GM12878 (cell line): ENCODE results near the gene TCP1. TPM values are rescaled to one million over a fixed set of nuclear protein-coding genes. Genes with fewer than 3 reads are reported as not detected.

Source experiments
- ATAC-seq: fragments of 200-7000 bp; cut with Tn5 transposase; 3 replicates; pipeline ENCODE4 v1.9.1; 2020; ENCODE audit warnings: mild to moderate bottlenecking, moderate library complexity
- BruUV-seq: library from RNA; stranded (reverse); fragments of 400-500 nt; replicated peaks from 2 replicates; lab custom pipeline; 2021; lab: Mats Ljungman, UMichigan
- CTCF ChIA-PET: fragments of 300-600 bp; sonication (Branson Sonifier 250); formaldehyde crosslinking; extraction: SDS; loops from one replicate; lab custom pipeline; 2021; ENCODE audit warnings: inconsistent platforms; lab: Yijun Ruan, JAX
- POLR2A ChIA-PET: fragments of 350-600 bp; formaldehyde crosslinking; extraction: SDS; loops from one replicate; lab custom pipeline; 2021; ENCODE audit warnings: inconsistent platforms; lab: Charles Lee
- RAD21 ChIA-PET: fragments of 300-600 bp; sonication (Branson Sonifier 250); formaldehyde crosslinking; loops from one replicate; lab custom pipeline; 2023; ENCODE audit warnings: antibody characterized with exemption; ENCODE audit not compliant: unreplicated experiment; lab: Charles Lee
- SMC1A ChIA-PET: fragments of 300-600 bp; sonication (Branson Sonifier 250); formaldehyde crosslinking; loops from one replicate; lab custom pipeline; 2023; ENCODE audit not compliant: unreplicated experiment, uncharacterized antibody; lab: Charles Lee
- DNase-seq: peaks from one replicate; pipeline ENCODE4 v3.0.0-alpha.2; 2011; ENCODE audit warnings: low read depth, low spot score
- FAIRE-seq: peaks from 3 replicates; lab custom pipeline; 2011; peaks lifted over from hg19 to GRCh38; lab: Jason Lieb, UNC
- H2AFZ ChIP-seq: 2 replicates; pipeline ENCODE4 v1.6.0; 2011; ENCODE audit warnings: low read depth, low read length, control low read depth; ENCODE audit not compliant: control insufficient read depth
- H3K27ac ChIP-seq: 2 replicates; pipeline ENCODE4 v1.5.1; 2011; ENCODE audit warnings: control low read depth; ENCODE audit not compliant: control insufficient read depth, insufficient read depth
- H3K27me3 ChIP-seq, 2 experiments: replicated peaks in 1 of 2; 2 replicates each; pipeline versions ENCODE4 v1.6.0 to v1.6.1; 2011; ENCODE audit warnings: low read length in 1 of 2; ENCODE audit not compliant: control insufficient read depth in 2 of 2, insufficient read depth in 2 of 2
- H3K36me3 ChIP-seq, 2 experiments: 2 replicates each; pipeline ENCODE4 v1.5.1; 2011; ENCODE audit warnings: low read length in 1 of 2; ENCODE audit not compliant: control insufficient read depth in 2 of 2, insufficient read depth in 2 of 2
- H3K4me1 ChIP-seq: 2 replicates; pipeline ENCODE4 v1.6.1; 2011; ENCODE audit warnings: mild to moderate bottlenecking, low read length, moderate library complexity, mixed read lengths; ENCODE audit not compliant: control insufficient read depth, insufficient read depth
- H3K4me2 ChIP-seq: 2 replicates; pipeline ENCODE4 v1.6.0; 2011; ENCODE audit warnings: control low read depth; ENCODE audit not compliant: control insufficient read depth, insufficient read depth
- H3K4me3 ChIP-seq: fragments of 200-600 bp; sonication (generic); 2 replicates; pipeline ENCODE4 v1.5.1; 2016
- H3K79me2 ChIP-seq: 2 replicates; pipeline ENCODE4 v1.6.0; 2011; ENCODE audit warnings: low read length; ENCODE audit not compliant: control insufficient read depth, insufficient read depth
- H3K9ac ChIP-seq: 2 replicates; pipeline ENCODE4 v1.8.0; 2011; ENCODE audit warnings: low read length, control low read depth, mixed read lengths; ENCODE audit not compliant: control insufficient read depth, insufficient read depth
- H3K9me3 ChIP-seq: replicated peaks from 3 replicates; pipeline ENCODE4 v1.5.1; 2011; ENCODE audit warnings: mild to moderate bottlenecking, low read length; ENCODE audit not compliant: control insufficient read depth, insufficient read depth
- H4K20me1 ChIP-seq: 2 replicates; pipeline ENCODE4 v1.6.0; 2011; ENCODE audit not compliant: control insufficient read depth, insufficient read depth
- BHLHE40 ChIP-seq, 2 experiments: fragments of 450-650 bp in 1 of 2; IDR thresholded peaks; 2 replicates each; pipeline ENCODE4 v1.6.1; 2011 to 2017; ENCODE audit warnings: low read depth in 2 of 2, borderline replicate concordance in 1 of 2, improper control_type of control experiment in 1 of 2, low read length in 1 of 2, mild to moderate bottlenecking in 1 of 2
- CREB1 ChIP-seq: IDR thresholded peaks from 2 replicates; pipeline ENCODE4 v1.6.1; 2012; ENCODE audit warnings: low read depth, mild to moderate bottlenecking, inconsistent platforms
- HDAC6 ChIP-seq: fragments of 200-600 bp; sonication (generic); IDR thresholded peaks from one replicate; pipeline ENCODE4 v1.8.0; 2017; ENCODE audit warnings: antibody characterized with exemption; ENCODE audit not compliant: unreplicated experiment
- HDGF ChIP-seq: fragments of 450-650 bp; IDR thresholded peaks from 2 replicates; pipeline ENCODE4 v1.6.1; 2016; ENCODE audit warnings: antibody characterized with exemption
- MXI1 ChIP-seq: fragments of 150-350 bp; IDR thresholded peaks from 2 replicates; pipeline ENCODE4 v1.6.1; 2011; ENCODE audit warnings: low read depth, mild to moderate bottlenecking, inconsistent platforms, low read length, improper control_type of control experiment
- MYC ChIP-seq: IDR thresholded peaks from 2 replicates; pipeline ENCODE4 v1.6.1; 2011; ENCODE audit warnings: mild to moderate bottlenecking, low read length, moderate library complexity, inconsistent platforms; ENCODE audit not compliant: insufficient read depth, insufficient replicate concordance, insufficient read length, severe bottlenecking
- NR2C2 ChIP-seq: IDR thresholded peaks from 2 replicates; pipeline ENCODE4 v1.6.1; 2011; ENCODE audit warnings: borderline replicate concordance, low read depth; ENCODE audit not compliant: control insufficient read depth, insufficient read length
- POU2F2 ChIP-seq: IDR thresholded peaks from 3 replicates; pipeline ENCODE4 v1.6.1; 2011; ENCODE audit warnings: low read depth, mild to moderate bottlenecking, low read length, borderline replicate concordance
- SMC3 ChIP-seq: IDR thresholded peaks from 2 replicates; pipeline ENCODE4 v1.6.1; 2011; ENCODE audit warnings: low read length, improper control_type of control experiment, borderline replicate concordance
- TCF12 ChIP-seq: IDR thresholded peaks from 2 replicates; pipeline ENCODE4 v1.6.1; 2011; ENCODE audit warnings: low read depth, mild to moderate bottlenecking, low read length
- TCF7 ChIP-seq: IDR thresholded peaks from 2 replicates; pipeline ENCODE4 v1.6.1; 2014; ENCODE audit warnings: antibody characterized with exemption, borderline replicate concordance
- ZNF24 ChIP-seq: fragments of 450-650 bp; IDR thresholded peaks from 2 replicates; pipeline ENCODE4 v1.6.1; 2017; ENCODE audit warnings: antibody characterized with exemption, mild to moderate bottlenecking
- ZNF384 ChIP-seq: IDR thresholded peaks from 2 replicates; pipeline ENCODE4 v1.6.1; 2012; ENCODE audit warnings: low read depth, mild to moderate bottlenecking, low read length, improper control_type of control experiment, borderline replicate concordance
- WGBS: methylation state at CpG from one replicate; pipeline ENCODE4 v1.1.6; 2016; ENCODE audit warnings: low lambda C conversion rate; ENCODE audit not compliant: insufficient replicate concordance, insufficient coverage; ENCODE audit errors: missing lambda C conversion rate; 5-methylcytosine and 5-hydroxymethylcytosine counted together
- in situ Hi-C: fragments of 300-500 bp; cut with MboI; formaldehyde crosslinking; loops from 9 replicates; pipeline ENCODE4 v1.14.3; 2018; ENCODE audit warnings: mixed read lengths
- intact Hi-C: fragments of 100-400 bp; cut with micrococcal nuclease; formaldehyde crosslinking; loops from one replicate; pipeline ENCODE4 v1.14.2; 2022; ENCODE audit not compliant: unreplicated experiment
- polyA plus RNA-seq, 11 experiments: library from polyadenylated mRNA; depleted of rRNA in 4 of 11; unstranded in 6 of 11; stranded (reverse) in 5 of 11; fragments of >200 nt; fragmentation: Nextera tagmentation in 4 of 11; fragmentation: Illumina TruSeq in 1 of 11; extraction: Ambion mirVana in 4 of 11; extraction: Trizol in 1 of 11; gene quantifications; 1 replicate in 1 of 11; 2 replicates in 10 of 11; pipeline versions ENCODE4 v1.2.1 to v1.2.3, GENCODE V29; 2011 to 2016; ENCODE audit warnings: inconsistent platforms in 2 of 11, missing spikeins in 2 of 11, low read depth in 1 of 11
- total RNA-seq, 4 experiments: library from RNA; depleted of rRNA in 3 of 4; stranded (reverse); fragments of >200 nt in 3 of 4; fragmentation: Illumina TruSeq in 1 of 4; extraction: Trizol in 1 of 4; gene quantifications; 2 replicates each; pipeline versions ENCODE4 v1.2.1 to v1.2.3, GENCODE V29; 2013 to 2021
- TF ChIP-seq, protein P1 (sequence below): fragments of 150-350 bp; IDR thresholded peaks from 2 replicates; pipeline ENCODE4 v1.6.1; 2014; ENCODE audit warnings: mild to moderate bottlenecking, low read depth, low read length
- TF ChIP-seq, protein P2 (sequence below): IDR thresholded peaks from 2 replicates; pipeline ENCODE4 v1.6.1; 2012; ENCODE audit warnings: low read depth, low read length, improper control_type of control experiment
- TF ChIP-seq, protein P3 (sequence below): fragments of 450-650 bp; formaldehyde crosslinking; IDR thresholded peaks from 2 replicates; pipeline ENCODE4 v1.5.0; 2022; ENCODE audit warnings: mild to moderate bottlenecking, missing genetic modification characterization

TCP1 gene
- total and polyA plus RNA-seq, 10 of the 15 experiments (the other 5 are each of a cell fraction or from before 2014, with no cell fraction given) = 133 to 457 (median 306) TPM

DNA sequence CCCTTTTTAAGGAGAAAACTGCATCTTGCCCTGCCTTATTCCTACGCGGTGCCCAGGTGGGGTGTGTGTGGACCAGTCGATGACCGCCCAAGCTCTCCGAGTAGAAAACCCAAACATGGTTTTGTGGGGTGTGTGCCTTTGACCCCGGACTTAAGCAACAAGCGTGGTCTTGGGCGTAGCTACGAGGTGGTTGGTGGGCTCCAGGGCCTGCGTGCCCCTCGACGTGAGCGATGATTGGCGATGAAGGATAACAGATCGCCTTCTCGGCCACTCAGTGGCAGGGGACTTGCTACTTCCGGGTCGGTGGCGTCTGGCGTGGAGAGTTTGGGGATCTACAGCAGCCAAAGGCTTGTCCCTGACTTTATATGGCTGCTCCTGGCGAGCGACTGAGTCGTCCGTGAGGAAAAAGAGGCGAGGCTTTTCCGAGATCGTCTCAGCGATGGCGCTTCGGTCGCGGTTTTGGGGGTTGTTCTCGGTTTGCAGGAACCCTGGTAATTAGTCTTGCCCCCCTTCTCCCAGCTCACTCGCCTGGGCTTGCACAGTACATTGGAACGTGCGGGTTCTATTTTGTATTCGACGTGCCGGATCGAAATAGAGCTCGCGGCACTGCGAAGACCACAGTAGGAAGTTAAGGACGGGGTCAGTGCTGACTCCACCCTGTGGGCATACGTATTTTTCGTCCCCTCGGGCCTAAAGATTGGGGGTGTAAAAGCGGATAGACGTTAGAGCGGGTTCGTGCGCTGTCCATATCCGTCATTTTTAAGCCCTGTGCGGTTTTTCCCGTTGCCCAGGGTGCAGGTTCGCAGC lies 950 bp upstream of the TCP1 start, which contains the start of gene MRPL18:
Gene MRPL18, plus strand, starts transcription at position 319 of the 807 bp plus-strand sequence. Its CDS starts 121 bp downstream, at position 440.
- no peaks in the 10 kb centered on the region for H3K9me3 ChIP-seq
- TSS peak; percentile 66 for BruUV-seq
- ChIA-PET SMC1A (interaction anchor here (0.6 to 8.4 kb wide), 20 partner anchors 9 to 192 kb away, joined by 3 to 108 read pairs (median 4); partner anchors contain the start of genes ACAT2 and WTAP), POLR2A (interaction anchor here (0.6 to 5.3 kb wide), 26 partner anchors 8 to 193 kb away, joined by 3 to 85 read pairs (median 4); partner anchors contain the start of genes ACAT2 and WTAP), RAD21 (interaction anchor here (0.6 to 5.5 kb wide), 19 partner anchors 13 to 192 kb away, joined by 3 to 52 read pairs (median 4); partner anchors contain the start of genes ACAT2 and WTAP), CTCF (interaction anchor here (0.6 to 4.7 kb wide), 15 partner anchors 16 to 1542 kb away, joined by 3 to 46 read pairs (median 4); partner anchors contain the start of genes SOD2 and WTAP)
- FAIRE-seq (peak; percentile 97), DNase-seq (peak; percentile 95), ATAC-seq (peak; percentile 91)
- H3K4me1 ChIP-seq = no peaks in the 10 kb centered on the region; the same call in 1 of the 2 replicates
- H4K20me1 ChIP-seq = no peaks in the 10 kb centered on the region
- peak within 1 kb of the TSS; percentile 87 for H3K27ac ChIP-seq
- peak within 1 kb of the TSS; percentile 58 for H3K4me2 ChIP-seq
- H3K9ac ChIP-seq = peak within 1 kb of the TSS; percentile 92
- in situ Hi-C loops (no loop called here), intact Hi-C loops (no loop called here)
- H3K4me3 ChIP-seq = peak within 1 kb of the TSS; percentile 90
- no peaks in the 10 kb centered on the region for H3K27me3 ChIP-seq
- H2AFZ ChIP-seq = peak within 1 kb of the TSS; percentile 89
- peaks cover 79% of the 10 kb centered on the region for H3K79me2 ChIP-seq
- peaks cover 0 to 3% of the 10 kb centered on the region in 2 experiments; a peak in 2 of 4 replicates for H3K36me3 ChIP-seq
- WGBS = under 1% methylated on average over 56 of the region's 56 CpGs
- TF ChIP-seq SMC3 (no peak), NR2C2 (no peak), POU2F2 (no peak; the same call in 2 of the 3 replicates), BHLHE40 (IDR thresholded peaks at IDR 0.05; ENCODE audit: borderline replicate concordance in 1 of 2, low read depth in 2 of 2, low read length in 1 of 2) (peak in 1 of 2 experiments; percentile 28; a peak in 1 of 4 replicates), MYC (no peak), MXI1 (peak; percentile 96), ZNF24 (no peak), HDAC6 (no peak), CREB1 (peak; percentile 86), ZNF384 (no peak), HDGF (no peak), TCF7 (no peak), TCF12 (no peak)
- TF ChIP-seq, protein P1, sequence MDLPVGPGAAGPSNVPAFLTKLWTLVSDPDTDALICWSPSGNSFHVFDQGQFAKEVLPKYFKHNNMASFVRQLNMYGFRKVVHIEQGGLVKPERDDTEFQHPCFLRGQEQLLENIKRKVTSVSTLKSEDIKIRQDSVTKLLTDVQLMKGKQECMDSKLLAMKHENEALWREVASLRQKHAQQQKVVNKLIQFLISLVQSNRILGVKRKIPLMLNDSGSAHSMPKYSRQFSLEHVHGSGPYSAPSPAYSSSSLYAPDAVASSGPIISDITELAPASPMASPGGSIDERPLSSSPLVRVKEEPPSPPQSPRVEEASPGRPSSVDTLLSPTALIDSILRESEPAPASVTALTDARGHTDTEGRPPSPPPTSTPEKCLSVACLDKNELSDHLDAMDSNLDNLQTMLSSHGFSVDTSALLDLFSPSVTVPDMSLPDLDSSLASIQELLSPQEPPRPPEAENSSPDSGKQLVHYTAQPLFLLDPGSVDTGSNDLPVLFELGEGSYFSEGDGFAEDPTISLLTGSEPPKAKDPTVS = no peak
- TF ChIP-seq, protein P2, sequence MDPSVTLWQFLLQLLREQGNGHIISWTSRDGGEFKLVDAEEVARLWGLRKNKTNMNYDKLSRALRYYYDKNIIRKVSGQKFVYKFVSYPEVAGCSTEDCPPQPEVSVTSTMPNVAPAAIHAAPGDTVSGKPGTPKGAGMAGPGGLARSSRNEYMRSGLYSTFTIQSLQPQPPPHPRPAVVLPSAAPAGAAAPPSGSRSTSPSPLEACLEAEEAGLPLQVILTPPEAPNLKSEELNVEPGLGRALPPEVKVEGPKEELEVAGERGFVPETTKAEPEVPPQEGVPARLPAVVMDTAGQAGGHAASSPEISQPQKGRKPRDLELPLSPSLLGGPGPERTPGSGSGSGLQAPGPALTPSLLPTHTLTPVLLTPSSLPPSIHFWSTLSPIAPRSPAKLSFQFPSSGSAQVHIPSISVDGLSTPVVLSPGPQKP = no peak
- TF ChIP-seq, protein P3, sequence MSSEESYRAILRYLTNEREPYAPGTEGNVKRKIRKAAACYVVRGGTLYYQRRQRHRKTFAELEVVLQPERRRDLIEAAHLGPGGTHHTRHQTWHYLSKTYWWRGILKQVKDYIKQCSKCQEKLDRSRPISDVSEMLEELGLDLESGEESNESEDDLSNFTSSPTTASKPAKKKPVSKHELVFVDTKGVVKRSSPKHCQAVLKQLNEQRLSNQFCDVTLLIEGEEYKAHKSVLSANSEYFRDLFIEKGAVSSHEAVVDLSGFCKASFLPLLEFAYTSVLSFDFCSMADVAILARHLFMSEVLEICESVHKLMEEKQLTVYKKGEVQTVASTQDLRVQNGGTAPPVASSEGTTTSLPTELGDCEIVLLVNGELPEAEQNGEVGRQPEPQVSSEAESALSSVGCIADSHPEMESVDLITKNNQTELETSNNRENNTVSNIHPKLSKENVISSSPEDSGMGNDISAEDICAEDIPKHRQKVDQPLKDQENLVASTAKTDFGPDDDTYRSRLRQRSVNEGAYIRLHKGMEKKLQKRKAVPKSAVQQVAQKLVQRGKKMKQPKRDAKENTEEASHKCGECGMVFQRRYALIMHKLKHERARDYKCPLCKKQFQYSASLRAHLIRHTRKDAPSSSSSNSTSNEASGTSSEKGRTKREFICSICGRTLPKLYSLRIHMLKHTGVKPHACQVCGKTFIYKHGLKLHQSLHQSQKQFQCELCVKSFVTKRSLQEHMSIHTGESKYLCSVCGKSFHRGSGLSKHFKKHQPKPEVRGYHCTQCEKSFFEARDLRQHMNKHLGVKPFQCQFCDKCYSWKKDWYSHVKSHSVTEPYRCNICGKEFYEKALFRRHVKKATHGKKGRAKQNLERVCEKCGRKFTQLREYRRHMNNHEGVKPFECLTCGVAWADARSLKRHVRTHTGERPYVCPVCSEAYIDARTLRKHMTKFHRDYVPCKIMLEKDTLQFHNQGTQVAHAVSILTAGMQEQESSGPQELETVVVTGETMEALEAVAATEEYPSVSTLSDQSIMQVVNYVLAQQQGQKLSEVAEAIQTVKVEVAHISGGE (CRISPR knock-in tag) = no peak
